ENCODE results near the gene OGFOD2. TPM values are rescaled to one million over a fixed set of nuclear protein-coding genes. Genes with fewer than 3 reads are reported as not detected.

OGFOD2 gene
- total RNA-seq, 1 experiment from 2014 or later, result 21.5 TPM

- BruUV-seq (replicated peaks), result no TSS peak
- no peak for DNase-seq
- no peak for TF ChIP-seq CTCF (IDR thresholded peaks at IDR 0.05; ENCODE audit: unreplicated experiment)
- Mint-ChIP-seq H3K4me1 (ENCODE audit: low read depth, unreplicated experiment) (peaks cover 26% of the 10 kb centered on the region), H3K27me3 (ENCODE audit: unreplicated experiment) (no peaks in the 10 kb centered on the region), H3K36me3 (ENCODE audit: insufficient read depth, unreplicated experiment) (peaks cover 11% of the 10 kb centered on the region), H3K4me3 (ENCODE audit: low read depth, unreplicated experiment) (peak overlapping the region; percentile 69), H3K27ac (ENCODE audit: unreplicated experiment) (no peak overlapping the region), H3K9me3 (ENCODE audit: low read depth, unreplicated experiment) (no peaks in the 10 kb centered on the region)
- intact Hi-C loops (cut with micrococcal nuclease; ENCODE audit: unreplicated experiment), result no loop called here
- CTCF ChIA-PET, result interaction anchor here (0.6 to 2.3 kb wide), 2 partner anchors 9 to 580 kb away, joined by 6 to 12 read pairs; partner anchors contain the start of gene OGFOD2
Observed at GRCh38 chr12:122965321-122965751, 9.7 kb upstream of the OGFOD2 start.

GRCh38 chr12:122965851-122966742 is 8.9 kb upstream of the OGFOD2 start, which contains the start of gene ABCB9:
Gene ABCB9, minus strand, starts transcription at chr12:122966463. Its CDS starts 6,228 bp downstream, at chr12:122960235.
- no peak for TF ChIP-seq CTCF (IDR thresholded peaks at IDR 0.05; ENCODE audit: unreplicated experiment)
- CTCF ChIA-PET, result interaction anchor here (0.6 to 2.3 kb wide), 7 partner anchors 8 to 1237 kb away, joined by 3 to 12 read pairs (median 6); partner anchors contain the start of genes MPHOSPH9, MTRFR and OGFOD2
- Mint-ChIP-seq H3K9me3 (ENCODE audit: low read depth, unreplicated experiment) (no peaks in the 10 kb centered on the region), H3K4me3 (ENCODE audit: low read depth, unreplicated experiment) (peak within 1 kb of the TSS; percentile 69), H3K4me1 (ENCODE audit: low read depth, unreplicated experiment) (peaks cover 24% of the 10 kb centered on the region), H3K36me3 (ENCODE audit: insufficient read depth, unreplicated experiment) (peaks cover 11% of the 10 kb centered on the region), H3K27me3 (ENCODE audit: unreplicated experiment) (no peaks in the 10 kb centered on the region), H3K27ac (ENCODE audit: unreplicated experiment) (no peak within 1 kb of the TSS)
- BruUV-seq (replicated peaks), result TSS peak; percentile 37
- DNase-seq, result peak; percentile 98
- intact Hi-C loops (cut with micrococcal nuclease; ENCODE audit: unreplicated experiment), result no loop called here

GRCh38 chr12:122966743-122967550 is 8.1 kb upstream of the OGFOD2 start:
- Mint-ChIP-seq H3K27me3 (ENCODE audit: unreplicated experiment) (no peaks in the 10 kb centered on the region), H3K9me3 (ENCODE audit: low read depth, unreplicated experiment) (no peaks in the 10 kb centered on the region), H3K4me1 (ENCODE audit: low read depth, unreplicated experiment) (peaks cover 16% of the 10 kb centered on the region), H3K36me3 (ENCODE audit: insufficient read depth, unreplicated experiment) (peaks cover 11% of the 10 kb centered on the region), H3K4me3 (ENCODE audit: low read depth, unreplicated experiment) (peak overlapping the region; percentile 69), H3K27ac (ENCODE audit: unreplicated experiment) (no peak overlapping the region)
- no TSS peak for BruUV-seq (replicated peaks)
- TF ChIP-seq CTCF (IDR thresholded peaks at IDR 0.05; ENCODE audit: unreplicated experiment), result no peak
- no peak for DNase-seq
- CTCF ChIA-PET, result interaction anchor here (1.0 to 2.3 kb wide), 3 partner anchors 7 to 266 kb away, joined by 4 to 12 read pairs (median 6); partner anchors contain the start of genes MPHOSPH9, MTRFR and OGFOD2
- intact Hi-C loops (cut with micrococcal nuclease; ENCODE audit: unreplicated experiment), result no loop called here

GRCh38 chr12:122968104-122968503 is 6.9 kb upstream of the OGFOD2 start:
- no peak for DNase-seq
- CTCF ChIA-PET, result interaction anchor here (1.6 kb wide), 1 partner anchor 265 kb away, joined by 4 read pairs; the partner anchor contains the start of genes MPHOSPH9 and MTRFR
- peaks cover 12% of the 10 kb centered on the region for H3K4me1 Mint-ChIP-seq (ENCODE audit: low read depth, unreplicated experiment)
- H3K4me3 Mint-ChIP-seq (ENCODE audit: low read depth, unreplicated experiment), result no peak overlapping the region
- intact Hi-C loops (cut with micrococcal nuclease; ENCODE audit: unreplicated experiment), result no loop called here
- no peaks in the 10 kb centered on the region for H3K27me3 Mint-ChIP-seq (ENCODE audit: unreplicated experiment)
- TF ChIP-seq CTCF (IDR thresholded peaks at IDR 0.05; ENCODE audit: unreplicated experiment), result no peak
- BruUV-seq (replicated peaks), result no TSS peak
- H3K36me3 Mint-ChIP-seq (ENCODE audit: insufficient read depth, unreplicated experiment), result peaks cover 11% of the 10 kb centered on the region
- H3K27ac Mint-ChIP-seq (ENCODE audit: unreplicated experiment), result no peak overlapping the region
- H3K9me3 Mint-ChIP-seq (ENCODE audit: low read depth, unreplicated experiment), result no peaks in the 10 kb centered on the region

All from Calu3 (cell line).